Peyer's patch (tissue), 4 donors: ENCODE measurements around the gene CASZ1. TPM values are rescaled to one million over a fixed set of nuclear protein-coding genes. Genes with fewer than 3 reads are reported as not detected.

ENCODE experiments used
- DNase-seq, 3 donors: peaks; one replicate each; pipeline ENCODE4 v3.0.0-alpha.2; 2017 to 2019
- H3K27ac ChIP-seq, 4 donors: fragments of 200-600 bp; sonication (generic); one replicate each; pipeline ENCODE4 v1.5.1; 2016 to 2019
- H3K27me3 ChIP-seq, 2 donors: fragments of 200-600 bp; sonication (generic); one replicate each; pipeline ENCODE4 v1.5.1; 2019
- H3K36me3 ChIP-seq, 3 donors: fragments of 200-600 bp; sonication (generic); one replicate each; pipeline ENCODE4 v1.5.1; 2016 to 2019
- H3K4me1 ChIP-seq, 4 donors: fragments of 200-600 bp; sonication (generic); one replicate each; pipeline ENCODE4 v1.5.1; 2016 to 2019
- H3K4me3 ChIP-seq, 4 donors: fragments of 200-600 bp; sonication (generic); 1 replicate in 3 of 4; 2 replicates in 1 of 4; pipeline ENCODE4 v1.5.1; 2016 to 2019; ENCODE audit warnings: mild to moderate bottlenecking in 1 of 4
- H3K9me3 ChIP-seq, 4 donors: fragments of 200-600 bp; sonication (generic); one replicate each; pipeline ENCODE4 v1.5.1; 2016 to 2019; ENCODE audit warnings: mild to moderate bottlenecking in 1 of 4
- CTCF ChIP-seq, 6 experiments: fragments of 450-650 bp in 4 of 6; fragments of 200-600 bp in 2 of 6; sonication (generic) in 1 of 6; IDR thresholded peaks; one replicate each; pipeline ENCODE4 v1.5.1; 2017 to 2019; ENCODE audit warnings: antibody characterized with exemption in 6 of 6, mild to moderate bottlenecking in 3 of 6, moderate library complexity in 1 of 6
- POLR2A ChIP-seq, 2 donors: fragments of 450-650 bp; IDR thresholded peaks; one replicate each; pipeline ENCODE4 v1.5.1; 2017; ENCODE audit warnings: antibody characterized with exemption in 2 of 2, mild to moderate bottlenecking in 2 of 2, moderate library complexity in 2 of 2
- total RNA-seq, 4 donors: library from RNA; depleted of rRNA; stranded (reverse); fragments of >200 nt; gene quantifications; one replicate each; pipeline ENCODE4 v1.1.0, GENCODE V29; 2016

CASZ1 gene
- total RNA-seq, 4 donors from 2014 or later: 87.5 to 165 (median 137) TPM

- DNase-seq: peak in 1 of 3 donors; percentile 40
- H3K4me1 ChIP-seq: no peaks in the 10 kb centered on the region
- no peaks in the 10 kb centered on the region for H3K9me3 ChIP-seq
- TF ChIP-seq POLR2A (IDR thresholded peaks at IDR 0.05) (no peak), CTCF (IDR thresholded peaks at IDR 0.05) (no peak)
- H3K27ac ChIP-seq: no peak overlapping the region
- no peak overlapping the region for H3K4me3 ChIP-seq
- H3K27me3 ChIP-seq: no peaks in the 10 kb centered on the region
- peaks cover 0 to 32% (median 0%) of the 10 kb centered on the region in 3 donors for H3K36me3 ChIP-seq
Measured at GRCh38 chr1:10617931-10618885, 178.2 kb downstream of the CASZ1 start.

- TF ChIP-seq CTCF (IDR thresholded peaks at IDR 0.05): no peak
- TF ChIP-seq POLR2A (IDR thresholded peaks at IDR 0.05): no peak
- Histone ChIP-seq H3K9me3 (no peaks in the 10 kb centered on the region), H3K27me3 (no peaks in the 10 kb centered on the region)
Measured at GRCh38 chr1:10617318-10617717, 179.1 kb downstream of the CASZ1 start.

GRCh38 chr1:10616696-10617095, 179.8 kb downstream of the CASZ1 start:
- H3K4me1 ChIP-seq: no peaks in the 10 kb centered on the region
- H3K36me3 ChIP-seq: peaks cover 0 to 19% (median 0%) of the 10 kb centered on the region in 3 donors
- no peaks in the 10 kb centered on the region for H3K9me3 ChIP-seq
- peak in 1 of 3 donors; percentile 33 for DNase-seq
- H3K4me3 ChIP-seq: no peak overlapping the region
- H3K27me3 ChIP-seq: no peaks in the 10 kb centered on the region
- no peak overlapping the region for H3K27ac ChIP-seq
- TF ChIP-seq CTCF (IDR thresholded peaks at IDR 0.05): no peak
- TF ChIP-seq POLR2A (IDR thresholded peaks at IDR 0.05): no peak

More at GRCh38 chr1:10617318-10617717, 179.1 kb downstream of the CASZ1 start:
- peaks cover 0 to 25% (median 0%) of the 10 kb centered on the region in 3 donors for H3K36me3 ChIP-seq
- H3K4me3 ChIP-seq: no peak overlapping the region
- H3K4me1 ChIP-seq: no peaks in the 10 kb centered on the region
- DNase-seq: peak in 1 of 3 donors; percentile 37
- H3K27ac ChIP-seq: no peak overlapping the region

GRCh38 chr1:10615932-10616671, 180.3 kb downstream of the CASZ1 start:
- Histone ChIP-seq H3K4me3 (no peak overlapping the region), H3K27me3 (no peaks in the 10 kb centered on the region), H3K36me3 (peaks cover 0 to 18% (median 0%) of the 10 kb centered on the region in 3 donors), H3K27ac (no peak overlapping the region), H3K9me3 (no peaks in the 10 kb centered on the region), H3K4me1 (no peaks in the 10 kb centered on the region)
- DNase-seq: peak in 1 of 3 donors; percentile 23
- no peak for TF ChIP-seq POLR2A (IDR thresholded peaks at IDR 0.05)
- TF ChIP-seq CTCF (IDR thresholded peaks at IDR 0.05): no peak

- Histone ChIP-seq H3K4me1 (no peaks in the 10 kb centered on the region), H3K36me3 (peaks cover 0 to 14% (median 0%) of the 10 kb centered on the region in 3 donors), H3K9me3 (no peaks in the 10 kb centered on the region), H3K27ac (no peak overlapping the region), H3K27me3 (no peaks in the 10 kb centered on the region), H3K4me3 (no peak overlapping the region)
- TF ChIP-seq CTCF (IDR thresholded peaks at IDR 0.05) (no peak), POLR2A (IDR thresholded peaks at IDR 0.05) (no peak)
- peak in 1 of 3 donors; percentile 17 for DNase-seq
Measured at GRCh38 chr1:10615332-10615731, 181.1 kb downstream of the CASZ1 start.
